Measurements from ENCODE around the gene FAM177A1.
A peak's percentile ranks its signal among the peaks of the same experiment; 100 is the strongest.
"Not testable (repeated sequence)": the region's sequence is repeated elsewhere in the genome, so short reads cannot be mapped to it uniquely, and the experiment has no call there.

Gene FAM177A1, protein sequence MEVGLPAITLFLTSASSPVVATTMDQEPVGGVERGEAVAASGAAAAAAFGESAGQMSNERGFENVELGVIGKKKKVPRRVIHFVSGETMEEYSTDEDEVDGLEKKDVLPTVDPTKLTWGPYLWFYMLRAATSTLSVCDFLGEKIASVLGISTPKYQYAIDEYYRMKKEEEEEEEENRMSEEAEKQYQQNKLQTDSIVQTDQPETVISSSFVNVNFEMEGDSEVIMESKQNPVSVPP

DNA sequence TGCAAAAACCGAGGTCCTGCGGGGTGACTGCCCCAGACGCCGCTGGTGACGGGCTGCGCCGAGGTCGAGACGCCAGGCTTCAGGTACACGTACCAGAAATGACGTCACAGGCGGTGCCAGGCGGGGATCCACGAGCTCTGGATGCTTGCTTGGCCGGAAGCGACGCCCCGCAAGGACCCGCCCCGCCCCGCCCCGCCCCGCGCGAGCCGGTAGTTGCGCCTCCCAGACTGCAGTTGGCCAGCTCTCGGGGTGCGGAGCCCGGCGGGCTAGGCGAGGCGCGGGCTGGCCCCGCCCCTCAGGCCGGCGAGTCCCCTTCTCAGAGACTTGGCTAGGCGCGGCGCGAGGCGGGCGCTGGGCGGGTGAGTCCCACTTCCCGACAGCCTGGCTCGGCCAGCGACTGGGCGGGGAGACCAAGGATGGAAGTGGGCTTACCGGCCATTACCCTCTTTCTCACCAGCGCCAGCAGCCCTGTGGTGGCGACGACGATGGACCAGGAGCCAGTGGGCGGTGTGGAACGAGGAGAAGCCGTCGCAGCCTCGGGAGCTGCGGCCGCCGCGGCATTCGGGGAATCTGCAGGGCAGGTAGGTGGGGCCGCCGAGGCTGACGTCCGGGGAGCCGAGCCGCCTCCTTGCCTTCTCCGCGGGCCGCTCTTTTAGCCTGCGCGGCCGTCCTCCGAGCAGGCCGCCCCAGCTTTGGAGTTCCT lies at the start of gene FAM177A1:
Gene FAM177A1 (plus strand): TSS at position 225 of the 703 bp plus-strand sequence. CDS start 192 bp downstream, at position 417.
- H3K27me3 ChIP-seq (ENCODE audit: control insufficient read depth, insufficient read depth, low read length), result no peaks in the 10 kb centered on the region
- H3K9me3 ChIP-seq (ENCODE audit: control insufficient read depth, insufficient read depth, low read depth, low read length), result no peaks in the 10 kb centered on the region
- peaks cover 7% of the 10 kb centered on the region for H3K36me3 ChIP-seq (ENCODE audit: control insufficient read depth, insufficient read depth, low read length)
- H3K4me1 ChIP-seq (ENCODE audit: control insufficient read depth, insufficient read depth, low read length), result no peaks in the 10 kb centered on the region
- peak within 1 kb of the TSS; percentile 83 for H3K4me3 ChIP-seq (ENCODE audit: low read depth, low read length)
- H3K27ac ChIP-seq (ENCODE audit: low read depth, low read length), result peak within 1 kb of the TSS; percentile 22; the same call in 1 of the 2 replicates
- H3K9ac ChIP-seq (ENCODE audit: low read length), result peak within 1 kb of the TSS; percentile 78

DNA sequence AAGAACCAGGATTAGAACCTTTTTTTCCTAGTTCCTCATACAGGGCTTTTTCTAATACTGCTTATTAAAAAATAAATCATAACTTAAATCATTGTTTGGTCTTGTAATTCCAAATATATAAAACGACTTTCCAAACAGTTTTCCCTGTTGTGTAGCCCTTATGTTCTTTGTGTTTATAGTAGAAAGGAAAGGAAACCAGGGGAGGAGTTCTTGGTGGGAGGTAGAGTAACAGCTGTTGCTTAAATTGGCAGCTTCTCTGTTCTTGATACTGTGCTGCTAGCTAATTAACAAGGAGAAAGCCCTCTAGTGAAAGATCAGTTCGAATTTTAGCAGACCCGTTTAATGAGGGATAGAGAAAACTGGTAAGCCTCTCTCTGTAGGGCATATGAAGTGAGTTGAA lies 48.3 kb upstream of the FAM177A1 start:
- Histone ChIP-seq H3K27ac (ENCODE audit: low read depth, low read length) (no peak overlapping the region), H3K4me3 (ENCODE audit: low read depth, low read length) (no peak overlapping the region), H3K27me3 (ENCODE audit: control insufficient read depth, insufficient read depth, low read length) (no peaks in the 10 kb centered on the region), H3K4me1 (ENCODE audit: control insufficient read depth, insufficient read depth, low read length) (peaks cover 5% of the 10 kb centered on the region; the same call in 1 of the 2 replicates), H3K9me3 (ENCODE audit: control insufficient read depth, insufficient read depth, low read depth, low read length) (no peaks in the 10 kb centered on the region), H3K9ac (ENCODE audit: low read length) (no peak overlapping the region), H3K36me3 (ENCODE audit: control insufficient read depth, insufficient read depth, low read length) (peaks cover 9% of the 10 kb centered on the region)

DNA sequence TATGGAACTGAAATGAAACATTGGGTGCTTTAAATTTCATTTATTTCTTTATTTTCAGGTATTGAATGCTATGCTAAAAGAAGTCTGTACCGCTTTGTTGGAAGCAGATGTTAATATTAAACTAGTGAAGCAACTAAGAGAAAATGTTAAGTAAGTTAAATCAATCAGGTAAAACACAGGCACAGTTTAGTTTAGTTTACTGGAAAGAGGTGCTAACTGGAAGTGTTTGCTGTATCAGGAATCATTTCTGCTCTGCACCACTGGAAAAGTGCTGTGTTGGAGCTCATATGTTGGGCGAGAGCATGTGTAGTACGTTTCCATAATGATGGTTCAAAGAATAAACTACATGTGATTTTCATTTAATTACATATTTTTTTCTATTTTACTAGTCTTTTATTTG lies 46.6 kb upstream of the FAM177A1 start:
- Histone ChIP-seq H3K9me3 (ENCODE audit: control insufficient read depth, insufficient read depth, low read depth, low read length) (no peaks in the 10 kb centered on the region), H3K36me3 (ENCODE audit: control insufficient read depth, insufficient read depth, low read length) (peaks cover 18% of the 10 kb centered on the region), H3K27me3 (ENCODE audit: control insufficient read depth, insufficient read depth, low read length) (no peaks in the 10 kb centered on the region), H3K4me1 (ENCODE audit: control insufficient read depth, insufficient read depth, low read length) (peaks cover 5% of the 10 kb centered on the region; the same call in 1 of the 2 replicates), H3K4me3 (ENCODE audit: low read depth, low read length) (no peak overlapping the region), H3K9ac (ENCODE audit: low read length) (no peak overlapping the region), H3K27ac (ENCODE audit: low read depth, low read length) (no peak overlapping the region)

DNA sequence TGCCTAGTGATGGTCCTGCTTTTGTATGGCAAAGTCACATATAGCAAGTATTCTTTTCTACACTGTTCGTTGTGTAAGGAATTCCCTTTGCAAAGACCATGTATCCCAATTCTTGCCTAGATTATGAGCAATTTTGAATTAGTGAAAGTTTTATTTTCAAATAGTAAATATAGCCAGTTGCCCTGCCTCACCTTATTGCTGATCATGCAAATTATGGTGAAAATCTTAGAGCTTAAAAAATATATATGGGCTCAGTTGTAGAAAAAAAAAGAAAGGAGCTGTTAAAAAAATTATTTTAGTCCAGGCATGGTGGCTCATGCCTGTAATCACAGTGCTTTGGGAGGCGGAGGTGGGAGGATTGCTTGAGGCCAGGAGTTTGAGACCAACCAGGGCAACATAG lies 44.5 kb upstream of the FAM177A1 start:
- Histone ChIP-seq H3K9me3 (ENCODE audit: control insufficient read depth, insufficient read depth, low read depth, low read length) (no peaks in the 10 kb centered on the region), H3K36me3 (ENCODE audit: control insufficient read depth, insufficient read depth, low read length) (peaks cover 27% of the 10 kb centered on the region), H3K4me1 (ENCODE audit: control insufficient read depth, insufficient read depth, low read length) (peaks cover 5% of the 10 kb centered on the region; the same call in 1 of the 2 replicates), H3K27me3 (ENCODE audit: control insufficient read depth, insufficient read depth, low read length) (no peaks in the 10 kb centered on the region), H3K9ac (ENCODE audit: low read length) (no peak overlapping the region), H3K27ac (ENCODE audit: low read depth, low read length) (no peak overlapping the region), H3K4me3 (ENCODE audit: low read depth, low read length) (no peak overlapping the region)

DNA sequence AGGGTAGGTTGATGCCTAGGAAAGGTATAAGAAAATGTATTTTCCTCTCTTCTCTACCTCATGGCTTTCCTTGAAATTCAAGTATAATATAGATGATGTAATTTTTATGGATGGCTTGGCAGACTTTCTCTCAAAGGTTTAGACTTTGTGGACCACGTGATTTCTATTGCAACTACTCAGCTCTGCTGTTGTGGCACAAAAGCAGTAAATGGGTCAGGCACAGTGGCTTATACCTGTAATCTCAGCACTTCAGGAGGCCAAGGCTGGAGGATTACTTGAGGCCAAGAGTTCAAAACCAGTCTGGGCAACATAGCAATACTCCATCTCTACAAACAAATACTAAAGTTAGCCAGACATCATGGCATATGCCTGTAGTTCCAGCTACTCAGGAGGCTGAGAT lies 41.2 kb upstream of the FAM177A1 start:
- Histone ChIP-seq H3K27me3 (ENCODE audit: control insufficient read depth, insufficient read depth, low read length) (no peaks in the 10 kb centered on the region), H3K36me3 (ENCODE audit: control insufficient read depth, insufficient read depth, low read length) (peaks cover 38% of the 10 kb centered on the region)

DNA sequence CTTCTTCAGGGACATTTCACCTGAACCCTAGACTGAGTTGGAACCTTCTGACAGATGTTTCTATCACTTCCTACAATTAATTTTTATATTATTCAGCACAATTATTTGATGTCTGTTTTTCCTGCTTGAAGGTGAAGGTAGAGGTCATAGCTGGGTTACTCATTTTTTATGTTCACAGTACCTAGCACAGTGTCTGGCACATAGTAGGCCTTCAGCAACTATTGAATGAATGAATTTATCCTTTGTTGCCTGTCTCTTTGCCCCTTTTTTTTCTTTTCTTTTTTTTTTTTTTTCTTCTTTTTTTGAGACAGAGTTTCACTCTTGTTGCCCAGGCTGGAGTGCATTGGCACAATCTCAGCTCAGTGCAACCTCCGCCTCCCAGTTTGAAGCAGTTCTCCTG lies 29.5 kb upstream of the FAM177A1 start:
- Histone ChIP-seq H3K4me3 (ENCODE audit: low read depth, low read length) (no peak overlapping the region), H3K9me3 (ENCODE audit: control insufficient read depth, insufficient read depth, low read depth, low read length) (no peaks in the 10 kb centered on the region), H3K4me1 (ENCODE audit: control insufficient read depth, insufficient read depth, low read length) (no peaks in the 10 kb centered on the region), H3K27ac (ENCODE audit: low read depth, low read length) (no peak overlapping the region), H3K27me3 (ENCODE audit: control insufficient read depth, insufficient read depth, low read length) (no peaks in the 10 kb centered on the region), H3K36me3 (ENCODE audit: control insufficient read depth, insufficient read depth, low read length) (peaks cover 84% of the 10 kb centered on the region), H3K9ac (ENCODE audit: low read length) (no peak overlapping the region)

More for the DNA sequence above, 41.2 kb upstream of the FAM177A1 start:
- no peak overlapping the region for H3K9ac ChIP-seq (ENCODE audit: low read length)
- H3K4me3 ChIP-seq (ENCODE audit: low read depth, low read length), result no peak overlapping the region
- no peak overlapping the region for H3K27ac ChIP-seq (ENCODE audit: low read depth, low read length)
- H3K9me3 ChIP-seq (ENCODE audit: control insufficient read depth, insufficient read depth, low read depth, low read length), result no peaks in the 10 kb centered on the region
- H3K4me1 ChIP-seq (ENCODE audit: control insufficient read depth, insufficient read depth, low read length), result no peaks in the 10 kb centered on the region

DNA sequence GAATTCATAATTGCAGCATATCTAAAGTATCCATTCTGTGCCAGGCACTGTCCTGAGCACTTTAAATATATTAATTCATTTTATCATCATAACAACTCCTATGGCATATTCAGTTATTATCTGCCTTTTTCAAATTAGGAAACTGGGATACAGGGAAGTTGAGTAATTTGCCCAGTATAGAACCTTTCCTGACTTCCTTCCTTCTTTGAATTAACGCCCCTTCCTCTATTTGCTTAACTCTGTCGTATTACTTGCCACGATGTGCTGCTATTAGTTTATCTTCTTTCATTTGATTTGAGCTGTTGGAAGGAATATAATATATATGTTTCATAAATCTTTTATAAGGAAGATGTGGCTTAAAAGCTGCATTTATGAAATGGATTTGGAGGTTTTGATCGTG lies 25.4 kb upstream of the FAM177A1 start:
- Histone ChIP-seq H3K27ac (ENCODE audit: low read depth, low read length) (no peak overlapping the region), H3K36me3 (ENCODE audit: control insufficient read depth, insufficient read depth, low read length) (peaks cover 84% of the 10 kb centered on the region), H3K4me3 (ENCODE audit: low read depth, low read length) (no peak overlapping the region), H3K9me3 (ENCODE audit: control insufficient read depth, insufficient read depth, low read depth, low read length) (no peaks in the 10 kb centered on the region), H3K9ac (ENCODE audit: low read length) (no peak overlapping the region), H3K27me3 (ENCODE audit: control insufficient read depth, insufficient read depth, low read length) (no peaks in the 10 kb centered on the region), H3K4me1 (ENCODE audit: control insufficient read depth, insufficient read depth, low read length) (no peaks in the 10 kb centered on the region)

DNA sequence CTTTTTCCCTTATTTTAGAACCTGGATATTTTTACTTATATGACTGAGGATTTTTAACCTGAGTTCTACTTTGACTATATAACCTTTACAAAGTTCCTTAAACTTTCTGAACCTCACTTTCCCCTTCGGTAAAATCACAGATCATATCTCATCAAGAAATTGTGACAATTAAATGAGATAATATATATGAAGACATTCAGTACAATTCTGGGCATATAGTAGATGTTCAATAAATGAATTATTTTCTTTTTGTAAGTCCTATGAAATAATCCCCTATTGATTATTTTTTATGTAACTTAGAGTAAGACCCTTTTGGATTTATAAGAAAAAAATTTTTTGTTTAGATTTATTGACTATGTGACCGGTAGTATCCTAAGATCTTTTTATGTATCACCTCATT lies 17.6 kb upstream of the FAM177A1 start:
- Histone ChIP-seq H3K27ac (ENCODE audit: low read depth, low read length) (no peak overlapping the region), H3K27me3 (ENCODE audit: control insufficient read depth, insufficient read depth, low read length) (no peaks in the 10 kb centered on the region), H3K4me3 (ENCODE audit: low read depth, low read length) (no peak overlapping the region), H3K4me1 (ENCODE audit: control insufficient read depth, insufficient read depth, low read length) (no peaks in the 10 kb centered on the region), H3K9ac (ENCODE audit: low read length) (no peak overlapping the region), H3K36me3 (ENCODE audit: control insufficient read depth, insufficient read depth, low read length) (peaks cover 69% of the 10 kb centered on the region), H3K9me3 (ENCODE audit: control insufficient read depth, insufficient read depth, low read depth, low read length) (peaks cover 10% of the 10 kb centered on the region; the same call in 1 of the 2 replicates)

DNA sequence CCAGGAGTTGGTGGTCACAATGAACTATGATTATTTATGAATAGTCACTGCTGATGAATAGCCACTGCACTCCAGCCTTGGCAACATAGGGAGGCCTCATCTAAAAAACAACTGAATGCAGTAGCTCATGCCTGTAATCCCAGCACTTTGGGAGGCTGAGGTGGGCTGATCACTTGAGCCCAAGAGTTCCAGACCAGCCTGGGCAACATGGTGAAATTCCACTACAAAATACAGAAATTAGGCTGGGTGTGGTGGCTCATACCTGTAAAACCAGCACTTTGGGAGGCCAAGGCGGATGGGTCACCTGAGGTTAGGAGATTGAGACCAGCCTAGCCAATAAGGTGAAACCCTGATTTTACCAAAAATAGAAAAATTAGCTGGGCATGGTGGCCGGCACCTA lies 13.5 kb upstream of the FAM177A1 start:
- Histone ChIP-seq H3K9ac (ENCODE audit: low read length) (no peak overlapping the region), H3K27me3 (ENCODE audit: control insufficient read depth, insufficient read depth, low read length) (no peaks in the 10 kb centered on the region), H3K36me3 (ENCODE audit: control insufficient read depth, insufficient read depth, low read length) (peaks cover 54% of the 10 kb centered on the region), H3K9me3 (ENCODE audit: control insufficient read depth, insufficient read depth, low read depth, low read length) (peaks cover 31% of the 10 kb centered on the region), H3K4me3 (ENCODE audit: low read depth, low read length) (no peak overlapping the region), H3K4me1 (ENCODE audit: control insufficient read depth, insufficient read depth, low read length) (no peaks in the 10 kb centered on the region), H3K27ac (ENCODE audit: low read depth, low read length) (no peak overlapping the region)

DNA sequence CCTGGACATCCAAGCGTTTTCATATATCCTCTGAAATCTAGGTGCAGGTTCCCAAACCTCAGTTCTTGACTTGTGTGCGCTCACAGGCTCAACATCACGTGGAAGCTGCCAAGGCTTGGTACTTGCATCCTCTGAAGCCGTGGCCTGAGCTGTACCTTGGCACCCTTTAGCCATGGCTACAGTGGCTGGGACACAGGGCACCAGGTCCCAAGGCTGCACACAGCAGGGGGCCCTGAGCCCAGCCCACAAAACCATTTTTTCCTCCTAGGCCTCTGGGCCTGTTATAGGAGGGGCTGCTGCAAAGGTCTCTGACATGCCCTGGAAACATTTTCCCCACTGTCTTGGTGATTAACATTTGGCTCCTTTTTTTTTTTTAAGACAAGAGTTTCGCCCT lies 11.6 kb upstream of the FAM177A1 start:
- Histone ChIP-seq H3K4me1 (ENCODE audit: control insufficient read depth, insufficient read depth, low read length) (no peaks in the 10 kb centered on the region), H3K27me3 (ENCODE audit: control insufficient read depth, insufficient read depth, low read length) (no peaks in the 10 kb centered on the region), H3K27ac (ENCODE audit: low read depth, low read length) (no peak overlapping the region), H3K9ac (ENCODE audit: low read length) (no peak overlapping the region), H3K36me3 (ENCODE audit: control insufficient read depth, insufficient read depth, low read length) (peaks cover 36% of the 10 kb centered on the region), H3K9me3 (ENCODE audit: control insufficient read depth, insufficient read depth, low read depth, low read length) (peaks cover 31% of the 10 kb centered on the region), H3K4me3 (ENCODE audit: low read depth, low read length) (no peak overlapping the region)

DNA sequence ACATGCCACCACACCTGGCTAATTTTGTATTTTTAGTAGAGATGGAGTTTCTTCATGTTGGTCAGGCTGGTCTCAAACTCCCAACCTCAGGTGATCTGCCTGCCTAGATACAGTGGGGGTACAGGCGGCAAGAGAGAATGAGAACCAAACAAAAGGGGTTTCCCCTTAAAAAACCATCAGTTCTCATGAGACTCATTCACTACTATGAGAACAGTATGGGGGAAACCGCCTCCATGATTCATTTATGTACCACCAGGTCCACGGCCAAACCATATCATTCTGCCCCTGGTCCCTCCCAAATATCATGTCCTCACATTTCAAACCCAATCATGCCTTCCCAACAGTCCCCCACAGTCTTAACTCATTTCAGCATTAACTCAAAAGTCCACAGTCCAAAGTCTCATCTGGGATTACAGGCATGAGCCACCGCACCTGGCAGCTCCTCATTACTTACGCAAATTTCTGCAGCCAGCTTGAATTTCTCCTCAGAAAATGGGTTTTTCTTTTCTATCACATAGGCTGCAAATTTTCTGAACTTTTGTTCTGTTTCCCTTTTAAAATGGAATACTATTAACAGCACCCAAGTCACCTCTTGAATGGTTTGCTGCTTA lies 11.0 kb upstream of the FAM177A1 start:
- H3K4me1 ChIP-seq (ENCODE audit: control insufficient read depth, insufficient read depth, low read length); H3K4me3 ChIP-seq (ENCODE audit: low read depth, low read length); H3K27me3 ChIP-seq (ENCODE audit: control insufficient read depth, insufficient read depth, low read length); H3K27ac ChIP-seq (ENCODE audit: low read depth, low read length); H3K9ac ChIP-seq (ENCODE audit: low read length): not testable (repeated sequence)
- peaks cover 33% of the 10 kb centered on the region for H3K36me3 ChIP-seq (ENCODE audit: control insufficient read depth, insufficient read depth, low read length)
- H3K9me3 ChIP-seq (ENCODE audit: control insufficient read depth, insufficient read depth, low read depth, low read length), result peaks cover 31% of the 10 kb centered on the region

All from HUES6 (cell line).